Neutrophil (primary cell): ENCODE results near the gene SLC47A1.

Experiments used
- H3K27ac ChIP-seq: fragments of 200-600 bp; sonication (generic); 2 replicates; pipeline ENCODE4 v1.5.1; 2016; ENCODE audit warnings: mild to moderate bottlenecking, moderate library complexity
- H3K27me3 ChIP-seq: fragments of 200-600 bp; sonication (generic); 2 replicates; pipeline ENCODE4 v1.6.0; 2016; ENCODE audit warnings: mild to moderate bottlenecking
- H3K36me3 ChIP-seq: fragments of 200-600 bp; sonication (generic); 2 replicates; pipeline ENCODE4 v1.5.1; 2017
- H3K4me1 ChIP-seq, 2 experiments: fragments of 200-600 bp in 1 of 2; sonication (generic) in 1 of 2; 1 replicate in 1 of 2; 2 replicates in 1 of 2; pipeline versions ENCODE4 v1.5.1 to v1.6.1; 2013 to 2016; ENCODE audit warnings: low read depth in 1 of 2, low read length in 1 of 2, mild to moderate bottlenecking in 1 of 2, moderate library complexity in 1 of 2; ENCODE audit not compliant: control insufficient read depth in 1 of 2, insufficient read depth in 1 of 2
- H3K4me3 ChIP-seq, 2 experiments: fragments of 200-600 bp in 1 of 2; sonication (generic) in 1 of 2; 1 replicate in 1 of 2; 2 replicates in 1 of 2; pipeline ENCODE4 v1.5.1; 2013 to 2016; ENCODE audit warnings: low read depth in 1 of 2, low read length in 1 of 2, mild to moderate bottlenecking in 1 of 2, moderate library complexity in 1 of 2
- H3K9me3 ChIP-seq: fragments of 200-600 bp; sonication (generic); 2 replicates; pipeline ENCODE4 v1.5.1; 2016
- TF ChIP-seq, protein P1 (sequence below): fragments of 200-600 bp; sonication (generic); IDR thresholded peaks from 2 replicates; pipeline ENCODE4 v1.5.1; 2016; ENCODE audit warnings: antibody characterized with exemption

SLC47A1 gene

DNA sequence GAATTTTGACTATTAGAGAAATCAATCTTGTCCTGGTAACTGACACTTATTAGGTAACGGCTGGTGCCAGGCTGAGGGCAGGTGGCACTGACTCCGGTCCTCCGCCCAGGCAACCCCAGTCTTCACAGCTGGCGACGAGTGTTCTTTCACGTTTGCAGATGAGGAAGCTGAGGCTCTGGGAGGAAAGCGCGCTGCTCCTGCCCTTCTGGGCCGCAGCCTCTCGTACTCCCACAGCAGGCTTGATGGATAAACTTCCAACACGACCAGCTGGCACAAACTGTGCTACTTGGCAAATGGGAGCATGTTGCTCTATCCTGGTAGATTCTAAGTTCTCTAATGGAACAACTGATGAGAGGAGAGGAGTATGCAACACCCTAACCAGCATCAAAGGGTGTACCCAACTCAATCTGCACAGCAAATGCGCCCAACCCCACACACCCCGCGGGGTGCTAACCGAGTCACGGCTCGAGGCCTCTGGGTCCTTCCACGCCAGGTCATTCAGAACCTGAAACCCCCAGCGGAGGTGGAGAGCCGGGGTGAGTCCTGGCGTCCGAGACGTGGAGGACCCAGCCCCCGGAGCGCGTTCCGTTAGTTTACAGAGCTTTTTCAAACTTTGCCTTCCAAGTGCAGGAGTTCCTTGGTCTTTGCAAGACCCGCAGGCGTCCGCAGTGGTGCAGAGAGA lies 477 bp upstream of the SLC47A1 start:
- H3K36me3 ChIP-seq = no peaks in the 10 kb centered on the region
- no peak overlapping the region for H3K27ac ChIP-seq
- H3K9me3 ChIP-seq = no peaks in the 10 kb centered on the region
- H3K27me3 ChIP-seq = peaks cover 40% of the 10 kb centered on the region
- H3K4me3 ChIP-seq = peak overlapping the region; percentile 48 to 59
- TF ChIP-seq, protein P1, sequence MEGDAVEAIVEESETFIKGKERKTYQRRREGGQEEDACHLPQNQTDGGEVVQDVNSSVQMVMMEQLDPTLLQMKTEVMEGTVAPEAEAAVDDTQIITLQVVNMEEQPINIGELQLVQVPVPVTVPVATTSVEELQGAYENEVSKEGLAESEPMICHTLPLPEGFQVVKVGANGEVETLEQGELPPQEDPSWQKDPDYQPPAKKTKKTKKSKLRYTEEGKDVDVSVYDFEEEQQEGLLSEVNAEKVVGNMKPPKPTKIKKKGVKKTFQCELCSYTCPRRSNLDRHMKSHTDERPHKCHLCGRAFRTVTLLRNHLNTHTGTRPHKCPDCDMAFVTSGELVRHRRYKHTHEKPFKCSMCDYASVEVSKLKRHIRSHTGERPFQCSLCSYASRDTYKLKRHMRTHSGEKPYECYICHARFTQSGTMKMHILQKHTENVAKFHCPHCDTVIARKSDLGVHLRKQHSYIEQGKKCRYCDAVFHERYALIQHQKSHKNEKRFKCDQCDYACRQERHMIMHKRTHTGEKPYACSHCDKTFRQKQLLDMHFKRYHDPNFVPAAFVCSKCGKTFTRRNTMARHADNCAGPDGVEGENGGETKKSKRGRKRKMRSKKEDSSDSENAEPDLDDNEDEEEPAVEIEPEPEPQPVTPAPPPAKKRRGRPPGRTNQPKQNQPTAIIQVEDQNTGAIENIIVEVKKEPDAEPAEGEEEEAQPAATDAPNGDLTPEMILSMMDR = no peak
- peaks cover 21 to 23% of the 10 kb centered on the region in 2 experiments for H3K4me1 ChIP-seq

DNA sequence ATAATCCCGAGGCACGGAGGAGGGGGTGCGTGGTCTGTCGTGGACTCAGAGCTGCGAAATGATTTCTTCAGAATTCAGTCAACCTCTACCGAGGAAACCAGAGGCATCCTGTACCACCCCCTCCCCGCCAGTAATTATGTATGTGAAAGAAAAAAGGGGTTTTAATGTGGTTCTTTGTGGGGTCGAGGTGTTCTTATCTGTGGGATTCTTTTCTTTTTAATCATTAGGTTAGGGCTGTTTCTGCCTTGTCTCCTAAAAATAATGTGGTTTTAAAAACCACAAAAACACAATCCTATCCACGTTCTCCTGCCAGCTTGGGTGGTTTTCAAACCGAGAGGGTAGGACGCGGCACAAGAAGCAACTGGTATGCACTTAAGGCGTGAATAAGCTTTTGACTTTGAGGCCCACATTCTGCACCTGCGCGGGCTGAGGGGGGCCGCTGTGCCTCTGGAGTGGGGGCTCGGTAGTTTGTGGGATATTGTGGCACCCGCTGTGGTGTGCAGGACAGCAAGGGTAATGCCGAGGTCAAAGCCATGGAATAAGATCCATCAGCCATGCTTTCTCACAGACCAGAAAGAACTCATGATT lies 1.0 kb downstream of the SLC47A1 start:
- H3K27me3 ChIP-seq = peaks cover 40% of the 10 kb centered on the region
- H3K36me3 ChIP-seq = no peaks in the 10 kb centered on the region
- H3K4me3 ChIP-seq = peak overlapping the region; percentile 48 to 59

DNA sequence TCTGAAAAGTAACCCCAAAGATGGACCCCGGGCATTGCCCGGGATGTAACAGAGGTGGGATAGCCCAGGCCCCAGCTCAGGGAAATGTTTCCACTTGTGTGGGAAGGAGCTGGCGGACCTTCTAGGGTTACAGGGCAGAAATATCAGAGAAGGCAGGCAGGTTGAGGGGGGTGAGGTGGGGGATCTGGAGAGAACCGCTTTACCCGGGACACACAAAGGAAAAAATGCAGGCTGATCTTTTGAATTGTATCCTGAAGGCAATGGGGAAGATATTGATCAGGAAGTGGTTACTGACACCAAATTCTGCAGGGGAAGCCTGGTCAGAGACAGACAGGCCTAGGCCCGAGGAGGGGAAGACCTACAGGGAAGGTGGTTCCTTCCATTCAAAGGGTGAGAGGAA lies 3.5 kb downstream of the SLC47A1 start:
- H3K4me3 ChIP-seq = no peak overlapping the region
- no peaks in the 10 kb centered on the region for H3K9me3 ChIP-seq
- TF ChIP-seq, protein P1 = no peak
- no peak overlapping the region for H3K27ac ChIP-seq
- peaks cover 36% of the 10 kb centered on the region for H3K27me3 ChIP-seq
- no peaks in the 10 kb centered on the region for H3K36me3 ChIP-seq
- peaks cover 26 to 27% of the 10 kb centered on the region in 2 experiments for H3K4me1 ChIP-seq

More for the DNA sequence above, 1.0 kb downstream of the SLC47A1 start:
- no peak overlapping the region for H3K27ac ChIP-seq
- TF ChIP-seq, protein P1 = no peak
- no peaks in the 10 kb centered on the region for H3K9me3 ChIP-seq
- peaks cover 26 to 27% of the 10 kb centered on the region in 2 experiments for H3K4me1 ChIP-seq

DNA sequence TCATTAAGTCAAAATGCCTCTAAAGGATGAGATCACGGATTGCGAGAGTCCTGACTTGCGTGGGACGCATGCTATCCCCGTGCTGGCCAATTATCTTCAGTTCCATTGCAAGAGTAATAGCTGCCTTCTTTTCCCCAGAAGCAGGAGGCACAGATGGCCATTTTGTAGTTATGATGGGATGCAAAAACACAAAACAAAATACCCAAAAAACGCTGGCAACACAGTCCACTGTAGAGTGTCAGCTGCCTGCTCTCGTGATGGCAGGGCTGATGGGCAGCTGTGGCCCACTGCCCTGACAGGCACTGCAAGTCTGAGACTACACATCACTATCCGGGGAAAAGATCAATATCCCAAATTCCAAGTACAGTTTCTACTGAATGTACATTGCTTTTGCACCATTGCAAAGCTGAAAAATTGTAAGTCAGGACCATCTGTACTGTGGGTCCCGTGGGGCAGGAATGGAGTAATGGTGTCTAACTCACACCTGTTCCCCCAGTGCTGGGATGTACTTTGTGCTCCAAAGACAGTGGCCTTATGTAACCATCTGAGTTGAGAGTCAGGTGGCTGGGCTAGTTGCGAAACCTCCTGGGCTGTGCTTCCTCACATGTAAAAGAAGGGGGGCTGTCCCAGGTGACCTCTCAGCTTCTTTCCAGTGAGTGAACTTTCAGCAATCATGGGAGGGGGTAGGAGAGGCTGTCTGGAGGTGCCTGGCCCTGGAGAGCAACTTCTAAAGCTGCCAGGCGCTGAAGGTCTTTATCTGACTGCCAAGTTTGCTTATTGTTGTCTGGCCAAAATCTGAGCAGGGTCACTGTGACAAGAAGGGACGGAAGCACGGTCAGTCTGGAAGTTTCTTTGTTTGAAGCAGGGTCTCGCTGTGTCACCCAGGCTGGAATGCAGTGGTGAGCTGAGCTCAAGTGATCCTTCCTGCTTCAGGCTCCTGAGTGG lies 4.7 kb downstream of the SLC47A1 start:
- no peaks in the 10 kb centered on the region for H3K9me3 ChIP-seq
- no peak overlapping the region for H3K4me3 ChIP-seq
- H3K4me1 ChIP-seq = peaks cover 21 to 22% of the 10 kb centered on the region in 2 experiments
- TF ChIP-seq, protein P1 = no peak
- H3K36me3 ChIP-seq = no peaks in the 10 kb centered on the region
- H3K27ac ChIP-seq = no peak overlapping the region
- peaks cover 23% of the 10 kb centered on the region for H3K27me3 ChIP-seq

DNA sequence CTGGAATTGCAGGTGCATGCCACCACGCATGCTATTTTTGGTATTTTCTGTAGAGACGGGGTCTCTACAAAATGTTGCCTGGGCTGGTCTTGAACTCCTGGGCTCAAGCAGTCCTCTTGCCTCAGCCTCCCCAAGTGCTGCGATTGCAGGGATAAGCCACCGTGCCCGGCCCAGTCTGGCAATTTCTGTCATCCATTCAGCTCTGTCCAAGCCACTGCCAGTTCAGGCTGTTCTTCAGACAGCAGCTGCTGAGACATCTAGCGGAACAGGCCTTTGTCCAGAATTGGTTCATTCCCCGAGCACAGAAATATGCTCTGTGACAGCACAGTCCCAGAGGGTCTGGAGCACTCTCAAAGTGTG lies 5.4 kb downstream of the SLC47A1 start:
- H3K36me3 ChIP-seq = no peaks in the 10 kb centered on the region
- TF ChIP-seq, protein P1 = no peak

More for the DNA sequence above, 5.4 kb downstream of the SLC47A1 start:
- no peak overlapping the region for H3K27ac ChIP-seq
- peaks cover 14 to 15% of the 10 kb centered on the region in 2 experiments for H3K4me1 ChIP-seq
- H3K9me3 ChIP-seq = no peaks in the 10 kb centered on the region
- peaks cover 17% of the 10 kb centered on the region for H3K27me3 ChIP-seq
- no peak overlapping the region for H3K4me3 ChIP-seq
